Measurements from ENCODE around the gene SYS1. TPM values are rescaled to one million over a fixed set of nuclear protein-coding genes. Genes with fewer than 3 reads are reported as not detected.

SYS1 gene
- total RNA-seq, 1 experiment from 2014 or later: 20.5 TPM

DNA sequence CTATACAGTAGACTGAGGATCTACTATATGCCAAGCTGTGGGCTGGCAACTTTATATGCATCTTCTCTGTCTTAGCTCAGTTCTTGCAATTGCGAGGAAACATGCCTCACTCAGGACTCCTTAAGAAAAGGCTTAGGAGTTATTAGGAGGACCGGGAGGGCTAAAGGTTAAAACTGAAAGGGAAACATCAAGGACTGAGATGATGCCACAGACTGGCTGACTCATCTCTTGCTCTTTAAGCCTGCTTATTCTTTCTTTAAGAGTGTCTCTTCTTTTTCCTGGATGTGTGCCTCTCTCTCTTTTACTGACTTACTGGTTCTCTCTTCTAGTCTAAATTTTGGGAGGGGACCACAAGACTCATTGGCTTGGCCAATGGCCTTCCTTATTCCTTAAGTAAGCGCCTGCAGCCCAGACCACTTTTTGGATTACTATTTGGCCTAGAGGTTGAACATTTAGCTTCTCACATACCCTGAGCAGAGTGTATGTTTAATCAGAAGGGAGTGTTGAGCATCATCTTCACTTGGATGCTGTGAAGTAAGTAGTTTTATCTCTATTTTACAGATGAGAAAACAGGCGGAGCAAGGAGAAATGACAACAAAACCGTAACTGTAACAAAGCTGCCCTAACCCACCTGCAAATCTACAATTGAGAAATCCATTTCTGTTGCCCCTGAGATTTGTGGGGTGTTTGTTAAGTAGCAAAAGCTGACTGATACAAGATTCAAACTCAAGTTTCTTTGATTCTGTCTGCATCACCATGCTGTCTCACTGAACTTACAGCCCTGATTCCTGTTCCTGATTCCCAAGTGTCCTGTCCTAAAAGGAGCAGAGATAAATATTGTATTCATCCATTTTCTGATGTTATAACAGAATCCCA lies 7.5 kb upstream of the SYS1 start:
- Histone ChIP-seq H4K20me1 (ENCODE audit: insufficient read depth) (no peaks in the 10 kb centered on the region), H3K79me2 (ENCODE audit: insufficient read depth, low read length) (no peaks in the 10 kb centered on the region), H3K9ac (ENCODE audit: low read length) (no peak overlapping the region), H3K9me2 (ENCODE audit: insufficient read depth) (no peaks in the 10 kb centered on the region), H3K27ac (ENCODE audit: low read depth, low read length) (no peak overlapping the region), H3K9me3 (ENCODE audit: control insufficient read depth in 1 of 2, insufficient read depth in 1 of 2, low read depth in 1 of 2, low read length in 2 of 2) (no peaks in the 10 kb centered on the region), H3K4me3 (replicated peaks in 1 of 2; ENCODE audit: low read depth in 1 of 2, low read length in 2 of 2) (no peak overlapping the region), H3K36me3 (ENCODE audit: control insufficient read depth in 1 of 2, insufficient read depth in 2 of 2, low read length in 2 of 2) (no peaks in the 10 kb centered on the region), H3K27me3 (ENCODE audit: insufficient read depth, low read length) (no peaks in the 10 kb centered on the region), H3K4me2 (ENCODE audit: low read length) (peak overlapping the region; percentile 49), H2AFZ (ENCODE audit: low read depth, low read length, poor library complexity, severe bottlenecking) (no peak overlapping the region), H3K4me1 (ENCODE audit: control insufficient read depth in 1 of 2, insufficient read depth in 2 of 2, low read length in 2 of 2) (peaks cover 50 to 61% of the 10 kb centered on the region in 2 experiments)
- POLR2A ChIA-PET: interaction anchor here (1.0 to 1.2 kb wide), 2 partner anchors 8 to 23 kb away, joined by 4 read pairs; partner anchors contain the start of gene TP53TG5
- intact Hi-C loops (cut with micrococcal nuclease): no loop called here
- TF ChIP-seq FOSL1 (IDR thresholded peaks at IDR 0.05; ENCODE audit: low read depth) (peak; percentile 58), POLR2AphosphoS5 (IDR thresholded peaks at IDR 0.05; ENCODE audit: low read depth, low read length) (no peak), POLR2A (IDR thresholded peaks at IDR 0.05; ENCODE audit: borderline replicate concordance, extremely low read depth, insufficient read depth, insufficient read length) (no peak), MAX (IDR thresholded peaks at IDR 0.05) (no peak), YY1 (IDR thresholded peaks at IDR 0.05; ENCODE audit: extremely low read depth, insufficient replicate concordance, low read depth, low read length) (no peak), ZNF274 (IDR thresholded peaks at IDR 0.05; ENCODE audit: low read depth, low read length) (no peak), JUND (IDR thresholded peaks at IDR 0.05) (peak; percentile 62), EZH2phosphoT487 (IDR thresholded peaks at IDR 0.05; ENCODE audit: borderline replicate concordance) (no peak), CEBPB (IDR thresholded peaks at IDR 0.05; ENCODE audit: low read depth) (peak; percentile 45; the same call in 1 of the 2 replicates), TCF7L2 (IDR thresholded peaks at IDR 0.05; ENCODE audit: borderline replicate concordance, extremely low read depth, insufficient read depth, insufficient read length) (peak; percentile 50), SP1 (IDR thresholded peaks at IDR 0.05; ENCODE audit: low read depth) (peak; percentile 33; the same call in 1 of the 2 replicates), SIN3A (IDR thresholded peaks at IDR 0.05; ENCODE audit: low read depth) (0 out of 2 replicates have a peak, but pooled peaks have one; percentile 29), CBX3 (IDR thresholded peaks at IDR 0.05; ENCODE audit: low read depth) (no peak), ATF3 (IDR thresholded peaks at IDR 0.05) (no peak), CTCF (IDR thresholded peaks at IDR 0.05 in 2 of 3, conservative IDR thresholded peaks at IDR 0.05 in 1 of 3; ENCODE audit: borderline replicate concordance in 1 of 3, insufficient read depth in 1 of 3, low read depth in 2 of 3, low read length in 2 of 3) (no peak), EGR1 (IDR thresholded peaks at IDR 0.05; ENCODE audit: low read depth) (no peak), REST (IDR thresholded peaks at IDR 0.05; ENCODE audit: low read depth) (no peak), ZFX (IDR thresholded peaks at IDR 0.05) (no peak), ELF1 (IDR thresholded peaks at IDR 0.05; ENCODE audit: borderline replicate concordance, low read depth) (no peak), EZH2 (IDR thresholded peaks at IDR 0.05) (no peak)
- ATAC-seq (peak; percentile 48), DNase-seq (ENCODE audit: low read depth, low spot score) (no peak)
- RAD21 ChIA-PET (ENCODE audit: low non-redundant PET in 1 of 2, low total read pairs in 2 of 2, uncharacterized antibody in 2 of 2, unreplicated experiment in 2 of 2): interaction anchor here in 1 of 2 experiments (0.7 to 1.0 kb wide), 2 partner anchors 11 to 81 kb away, joined by 3 read pairs; no protein-coding TSS in a partner anchor
- CTCF ChIA-PET: interaction anchor here (0.8 to 1.4 kb wide), 2 partner anchors 65 to 81 kb away, joined by 3 to 7 read pairs; no protein-coding TSS in a partner anchor
- BruUV-seq (replicated peaks): no TSS peak
